PFSK-1 (cell line): ENCODE data around the gene JAG1.
A peak's percentile ranks its signal among the peaks of the same experiment; 100 is the strongest.

Source experiments
- POLR2AphosphoS5 ChIP-seq: IDR thresholded peaks from 2 replicates; pipeline ENCODE4 v1.6.1; 2012; ENCODE audit warnings: low read depth, mild to moderate bottlenecking, control low read depth, low read length, moderate library complexity
- SIN3A ChIP-seq: IDR thresholded peaks from 2 replicates; pipeline ENCODE4 v1.6.1; 2012; ENCODE audit warnings: mild to moderate bottlenecking, low read length, moderate library complexity, borderline replicate concordance; ENCODE audit not compliant: insufficient read depth
- TAF1 ChIP-seq: IDR thresholded peaks from 2 replicates; pipeline ENCODE4 v1.6.1; 2012; ENCODE audit warnings: low read length, control low read depth, borderline replicate concordance; ENCODE audit not compliant: insufficient read depth
- TF ChIP-seq, protein P1 (sequence below), 2 experiments: IDR thresholded peaks; 2 replicates each; pipeline versions ENCODE4 v1.6.1 to v1.8.0; 2011 to 2012; ENCODE audit warnings: low read depth in 2 of 2, low read length in 2 of 2, control low read depth in 1 of 2, inconsistent platforms in 1 of 2, mild to moderate bottlenecking in 1 of 2, moderate library complexity in 1 of 2; ENCODE audit not compliant: insufficient read depth in 1 of 2

DNA sequence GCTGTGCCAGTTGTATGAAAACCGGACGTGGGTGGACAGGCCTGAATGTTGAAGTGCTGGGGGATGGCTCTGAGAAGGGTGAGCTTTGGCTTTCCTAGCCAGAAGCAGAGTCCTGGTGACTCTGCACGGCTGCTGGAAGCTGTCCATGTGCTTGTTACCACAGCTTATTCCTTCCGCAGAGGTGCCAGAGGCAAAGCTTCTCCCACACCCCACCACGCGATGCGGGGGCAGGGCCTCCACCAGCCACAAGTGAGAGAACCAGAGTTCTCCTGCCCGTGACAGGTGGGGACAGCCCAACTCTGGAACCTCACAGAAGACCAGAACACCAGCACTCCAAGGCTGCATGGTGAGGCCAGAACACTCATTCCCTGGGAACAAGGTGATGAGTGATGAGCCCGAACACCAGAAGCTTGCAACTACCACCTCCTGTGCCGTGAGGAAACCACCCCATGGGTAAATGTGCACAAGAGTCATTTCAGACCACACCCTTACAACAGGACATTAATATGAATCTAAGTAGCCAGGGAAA is 36.7 kb downstream of the JAG1 start:
- TF ChIP-seq TAF1, result no peak
- no peak for TF ChIP-seq SIN3A
- no peak for TF ChIP-seq POLR2AphosphoS5
- TF ChIP-seq, protein P1, sequence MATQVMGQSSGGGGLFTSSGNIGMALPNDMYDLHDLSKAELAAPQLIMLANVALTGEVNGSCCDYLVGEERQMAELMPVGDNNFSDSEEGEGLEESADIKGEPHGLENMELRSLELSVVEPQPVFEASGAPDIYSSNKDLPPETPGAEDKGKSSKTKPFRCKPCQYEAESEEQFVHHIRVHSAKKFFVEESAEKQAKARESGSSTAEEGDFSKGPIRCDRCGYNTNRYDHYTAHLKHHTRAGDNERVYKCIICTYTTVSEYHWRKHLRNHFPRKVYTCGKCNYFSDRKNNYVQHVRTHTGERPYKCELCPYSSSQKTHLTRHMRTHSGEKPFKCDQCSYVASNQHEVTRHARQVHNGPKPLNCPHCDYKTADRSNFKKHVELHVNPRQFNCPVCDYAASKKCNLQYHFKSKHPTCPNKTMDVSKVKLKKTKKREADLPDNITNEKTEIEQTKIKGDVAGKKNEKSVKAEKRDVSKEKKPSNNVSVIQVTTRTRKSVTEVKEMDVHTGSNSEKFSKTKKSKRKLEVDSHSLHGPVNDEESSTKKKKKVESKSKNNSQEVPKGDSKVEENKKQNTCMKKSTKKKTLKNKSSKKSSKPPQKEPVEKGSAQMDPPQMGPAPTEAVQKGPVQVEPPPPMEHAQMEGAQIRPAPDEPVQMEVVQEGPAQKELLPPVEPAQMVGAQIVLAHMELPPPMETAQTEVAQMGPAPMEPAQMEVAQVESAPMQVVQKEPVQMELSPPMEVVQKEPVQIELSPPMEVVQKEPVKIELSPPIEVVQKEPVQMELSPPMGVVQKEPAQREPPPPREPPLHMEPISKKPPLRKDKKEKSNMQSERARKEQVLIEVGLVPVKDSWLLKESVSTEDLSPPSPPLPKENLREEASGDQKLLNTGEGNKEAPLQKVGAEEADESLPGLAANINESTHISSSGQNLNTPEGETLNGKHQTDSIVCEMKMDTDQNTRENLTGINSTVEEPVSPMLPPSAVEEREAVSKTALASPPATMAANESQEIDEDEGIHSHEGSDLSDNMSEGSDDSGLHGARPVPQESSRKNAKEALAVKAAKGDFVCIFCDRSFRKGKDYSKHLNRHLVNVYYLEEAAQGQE (IDR thresholded peaks at IDR 0.05; ENCODE audit: insufficient read depth in 1 of 2, low read depth in 2 of 2, low read length in 2 of 2), result 0 out of 4 replicates have a peak, but pooled peaks of 1 of the 2 experiments have one; percentile 8
